ENCODE results near the gene LYRM1. TPM values are rescaled to one million over a fixed set of nuclear protein-coding genes. Genes with fewer than 3 reads are reported as not detected.

Gene LYRM1
- total RNA-seq, 4 donors from 2014 or later = 36.4 to 74.7 (median 38.8) TPM

GRCh38 chr16:20901068-20901435 is 481 bp downstream of the LYRM1 start:
- Histone ChIP-seq H3K27me3 (no peaks in the 10 kb centered on the region), H3K4me3 (peak overlapping the region; percentile 81 to 94 (median 86)), H3K9me3 (no peaks in the 10 kb centered on the region), H3K27ac (peak overlapping the region; percentile 93 to 97 (median 94)), H3K4me1 (peaks cover 25 to 68% of the 10 kb centered on the region in 2 donors), H3K36me3 (peaks cover 0 to 3% of the 10 kb centered on the region in 2 donors)
- intact Hi-C loops (cut with DNase I; ENCODE audit: low total_unique reads) = loop anchor here (2.0 to 10.0 kb wide), 6 partner anchors 94 to 1396 kb away; partner anchors contain the start of genes ERI2, POLR3E, REXO5 and THUMPD1
- DNase-seq (no peak), ATAC-seq (no peak)
- TF ChIP-seq CTCF (IDR thresholded peaks at IDR 0.05 in 4 of 5, conservative IDR thresholded peaks at IDR 0.05 in 1 of 5) = no peak
- no peak for TF ChIP-seq POLR2A (IDR thresholded peaks at IDR 0.05)
- in situ Hi-C loops (cut with MboI; ENCODE audit: low sequenced_read_pairs in 4 of 4) = loop anchor here in 1 of 4 donors (10.0 kb wide), 1 partner anchor 1294 kb away; no protein-coding TSS in a partner anchor

- Histone ChIP-seq H3K9me3 (no peaks in the 10 kb centered on the region), H3K27me3 (no peaks in the 10 kb centered on the region), H3K4me1 (peaks cover 31 to 72% of the 10 kb centered on the region in 2 donors), H3K27ac (peak overlapping the region; percentile 93 to 97 (median 94)), H3K36me3 (no peaks in the 10 kb centered on the region), H3K4me3 (peak overlapping the region; percentile 81 to 94 (median 86))
- in situ Hi-C loops (cut with MboI; ENCODE audit: low sequenced_read_pairs in 4 of 4) = loop anchor here in 1 of 4 donors (10.0 kb wide), 1 partner anchor 1293 kb away; no protein-coding TSS in a partner anchor
- ATAC-seq (peak; percentile 14 to 35), DNase-seq (peak; percentile 45 to 46)
- TF ChIP-seq CTCF (IDR thresholded peaks at IDR 0.05 in 4 of 5, conservative IDR thresholded peaks at IDR 0.05 in 1 of 5) = no peak
- no peak for TF ChIP-seq POLR2A (IDR thresholded peaks at IDR 0.05)
- intact Hi-C loops (cut with DNase I; ENCODE audit: low total_unique reads) = loop anchor here (2.0 to 10.0 kb wide), 6 partner anchors 95 to 1395 kb away; partner anchors contain the start of genes ERI2, POLR3E, REXO5 and THUMPD1
Measured at GRCh38 chr16:20901436-20902112, 1.0 kb downstream of the LYRM1 start.

GRCh38 chr16:20902426-20902825 is 1.9 kb downstream of the LYRM1 start:
- H3K4me1 ChIP-seq = peaks cover 39 to 72% of the 10 kb centered on the region in 2 donors
- peak overlapping the region; percentile 93 to 97 (median 94) for H3K27ac ChIP-seq
- DNase-seq = no peak
- ATAC-seq = no peak
- in situ Hi-C loops (cut with MboI; ENCODE audit: low sequenced_read_pairs in 4 of 4) = loop anchor here in 1 of 4 donors (10.0 kb wide), 1 partner anchor 1292 kb away; no protein-coding TSS in a partner anchor
- no peak for TF ChIP-seq POLR2A (IDR thresholded peaks at IDR 0.05)
- TF ChIP-seq CTCF (IDR thresholded peaks at IDR 0.05 in 4 of 5, conservative IDR thresholded peaks at IDR 0.05 in 1 of 5) = no peak
- no peaks in the 10 kb centered on the region for H3K27me3 ChIP-seq
- H3K4me3 ChIP-seq = no peak overlapping the region
- intact Hi-C loops (cut with DNase I; ENCODE audit: low total_unique reads) = loop anchor here (5.0 to 10.0 kb wide), 4 partner anchors 160 to 1348 kb away; partner anchors contain the start of genes THUMPD1 and VPS35L
- H3K9me3 ChIP-seq = no peaks in the 10 kb centered on the region
- no peaks in the 10 kb centered on the region for H3K36me3 ChIP-seq

GRCh38 chr16:20903116-20903898 is 2.7 kb downstream of the LYRM1 start:
- no peak for ATAC-seq
- in situ Hi-C loops (cut with MboI; ENCODE audit: low sequenced_read_pairs in 4 of 4) = loop anchor here in 1 of 4 donors (10.0 kb wide), 1 partner anchor 1291 kb away; no protein-coding TSS in a partner anchor
- intact Hi-C loops (cut with DNase I; ENCODE audit: low total_unique reads) = loop anchor here (5.0 to 10.0 kb wide), 4 partner anchors 161 to 1349 kb away; partner anchors contain the start of genes THUMPD1 and VPS35L
- TF ChIP-seq POLR2A (IDR thresholded peaks at IDR 0.05) = no peak
- no peak for TF ChIP-seq CTCF (IDR thresholded peaks at IDR 0.05 in 4 of 5, conservative IDR thresholded peaks at IDR 0.05 in 1 of 5)
- H3K9me3 ChIP-seq = no peaks in the 10 kb centered on the region
- DNase-seq = no peak
- H3K4me3 ChIP-seq = no peak overlapping the region
- H3K27me3 ChIP-seq = no peaks in the 10 kb centered on the region
- peaks cover 35 to 65% of the 10 kb centered on the region in 2 donors for H3K4me1 ChIP-seq
- H3K36me3 ChIP-seq = no peaks in the 10 kb centered on the region
- H3K27ac ChIP-seq = peak overlapping the region; percentile 24 to 97 (median 66)
